WTC11 (cell line): ENCODE measurements around the gene AKAP9. TPM values are rescaled to one million over a fixed set of nuclear protein-coding genes. Genes with fewer than 3 reads are reported as not detected.
"Not testable (repeated sequence)": the region's sequence is repeated elsewhere in the genome, so short reads cannot be mapped to it uniquely, and the experiment has no call there.

Experiments used
- ATAC-seq: fragments of 200-7000 bp; cut with Tn5 transposase; 2 replicates; pipeline ENCODE4 v1.10.0; 2021; ENCODE audit warnings: mild to moderate bottlenecking, moderate library complexity
- CTCF ChIA-PET: fragments of 300-600 bp; sonication (Branson Sonifier 250); formaldehyde crosslinking; loops from one replicate; lab custom pipeline; 2021; ENCODE audit warnings: antibody characterized with exemption; lab: Charles Lee
- POLR2A ChIA-PET: fragments of 350-600 bp; sonication (Branson Sonifier 250); formaldehyde crosslinking; loops from one replicate; lab custom pipeline; 2021; ENCODE audit warnings: antibody characterized with exemption; lab: Charles Lee
- DNase-seq: peaks from one replicate; pipeline ENCODE4 v3.0.0; 2021; ENCODE audit warnings: low spot score
- H3K27ac Mint-ChIP-seq: 2 replicates; pipeline ENCODE4 v1.8.0; 2021; ENCODE audit warnings: mixed read lengths
- H3K27me3 Mint-ChIP-seq: 2 replicates; pipeline ENCODE4 v1.8.0; 2021; ENCODE audit warnings: low read depth, mild to moderate bottlenecking, moderate library complexity, mixed read lengths
- H3K36me3 Mint-ChIP-seq: 2 replicates; pipeline ENCODE4 v1.8.0; 2021; ENCODE audit warnings: mixed read lengths
- H3K4me1 Mint-ChIP-seq: 2 replicates; pipeline ENCODE4 v1.8.0; 2022; ENCODE audit warnings: mixed read lengths
- H3K4me3 Mint-ChIP-seq: 2 replicates; pipeline ENCODE4 v1.8.0; 2021; ENCODE audit warnings: mild to moderate bottlenecking, moderate library complexity, mixed read lengths
- H3K9me3 Mint-ChIP-seq: 2 replicates; pipeline ENCODE4 v1.8.0; 2021; ENCODE audit warnings: mixed read lengths
- ATF3 ChIP-seq: sonication (generic); formaldehyde crosslinking; conservative IDR thresholded peaks from 2 replicates; pipeline ENCODE4 v1.8.1; 2022; ENCODE audit warnings: mild to moderate bottlenecking, missing genetic modification reagents
- CDX4 ChIP-seq: fragments of 250-450 bp; sonication (Bioruptor Pico); IDR thresholded peaks from 2 replicates; pipeline ENCODE4 v1.9.0; 2021; ENCODE audit warnings: moderate library complexity, mild to moderate bottlenecking, inconsistent platforms, borderline replicate concordance
- E2F1 ChIP-seq: sonication (generic); formaldehyde crosslinking; IDR thresholded peaks from 2 replicates; pipeline ENCODE4 v1.8.0; 2022; ENCODE audit warnings: mild to moderate bottlenecking, missing genetic modification reagents
- E2F4 ChIP-seq: sonication (generic); formaldehyde crosslinking; IDR thresholded peaks from 2 replicates; pipeline ENCODE4 v1.8.1; 2022; ENCODE audit warnings: low read depth, mild to moderate bottlenecking, moderate library complexity, missing genetic modification reagents, borderline replicate concordance
- ESRRA ChIP-seq: sonication (generic); formaldehyde crosslinking; IDR thresholded peaks from 2 replicates; pipeline ENCODE4 v1.8.1; 2022; ENCODE audit warnings: mild to moderate bottlenecking, missing genetic modification reagents, borderline replicate concordance
- FOXP4 ChIP-seq: sonication (generic); formaldehyde crosslinking; IDR thresholded peaks from 2 replicates; pipeline ENCODE4 v1.8.0; 2022; ENCODE audit warnings: mild to moderate bottlenecking, missing genetic modification reagents
- HMGA2 ChIP-seq: fragments of 250-450 bp; sonication (Bioruptor Pico); IDR thresholded peaks from 2 replicates; pipeline ENCODE4 v1.4.0; 2021; ENCODE audit warnings: mild to moderate bottlenecking, moderate library complexity
- KAT7 ChIP-seq: sonication (generic); formaldehyde crosslinking; IDR thresholded peaks from 2 replicates; pipeline ENCODE4 v1.8.1; 2023; ENCODE audit warnings: missing genetic modification reagents, mild to moderate bottlenecking, borderline replicate concordance
- MYBL2 ChIP-seq: sonication (generic); formaldehyde crosslinking; IDR thresholded peaks from 2 replicates; pipeline ENCODE4 v1.8.1; 2023; ENCODE audit warnings: mild to moderate bottlenecking, moderate library complexity, missing genetic modification reagents
- RORB ChIP-seq: fragments of 250-450 bp; sonication (Bioruptor Pico); IDR thresholded peaks from 2 replicates; pipeline ENCODE4 v1.9.0; 2021; ENCODE audit warnings: mild to moderate bottlenecking
- USF2 ChIP-seq: sonication (generic); formaldehyde crosslinking; IDR thresholded peaks from 2 replicates; pipeline ENCODE4 v1.8.1; 2023; ENCODE audit warnings: mild to moderate bottlenecking, missing genetic modification reagents, moderate library complexity
- ZBTB43 ChIP-seq: sonication (generic); formaldehyde crosslinking; IDR thresholded peaks from 2 replicates; pipeline ENCODE4 v1.8.1; 2023; ENCODE audit warnings: mild to moderate bottlenecking, missing genetic modification reagents
- ZNF281 ChIP-seq: sonication (generic); formaldehyde crosslinking; IDR thresholded peaks from 2 replicates; pipeline ENCODE4 v1.8.0; 2023; ENCODE audit warnings: mild to moderate bottlenecking, missing genetic modification reagents
- ZNF671 ChIP-seq: fragments of 250-450 bp; sonication (Bioruptor Pico); IDR thresholded peaks from 2 replicates; pipeline ENCODE4 v1.8.0; 2021; ENCODE audit warnings: mild to moderate bottlenecking
- total RNA-seq: library from RNA; stranded (reverse); gene quantifications from 3 replicates; pipeline ENCODE4 v1.2.3, GENCODE V29; 2021

The AKAP9 gene
- total RNA-seq, 1 experiment from 2014 or later, result 35.2 TPM

GRCh38 chr7:92025260-92025659 lies 84.6 kb downstream of the AKAP9 start:
- Mint-ChIP-seq H3K27ac (no peak overlapping the region), H3K9me3 (peaks cover 18% of the 10 kb centered on the region), H3K27me3 (no peaks in the 10 kb centered on the region), H3K4me1 (peaks cover under 1% of the 10 kb centered on the region; the same call in 1 of the 2 replicates), H3K36me3 (peaks cover 48% of the 10 kb centered on the region), H3K4me3 (no peak overlapping the region)
- ChIA-PET POLR2A (no interaction called here), CTCF (no interaction called here)
- TF ChIP-seq E2F1 (CRISPR knock-in tag) (no peak), FOXP4 (CRISPR knock-in tag) (no peak), CDX4 (CRISPR knock-in tag) (no peak), USF2 (CRISPR knock-in tag) (no peak), MYBL2 (CRISPR knock-in tag) (no peak), ATF3 (CRISPR knock-in tag) (no peak), E2F4 (CRISPR knock-in tag) (no peak)
- ATAC-seq (no peak), DNase-seq (no peak)

GRCh38 chr7:92026635-92027034 lies 86.0 kb downstream of the AKAP9 start:
- ATAC-seq, POLR2A ChIA-PET: not testable (repeated sequence)
- H3K9me3 Mint-ChIP-seq, result peaks cover 18% of the 10 kb centered on the region

GRCh38 chr7:92027128-92027527 lies 86.5 kb downstream of the AKAP9 start:
- H3K4me3 Mint-ChIP-seq, H3K27me3 Mint-ChIP-seq, ATAC-seq, H3K4me1 Mint-ChIP-seq, CTCF ChIA-PET, POLR2A ChIA-PET, DNase-seq, H3K27ac Mint-ChIP-seq: not testable (repeated sequence)
- H3K36me3 Mint-ChIP-seq, result peaks cover 44% of the 10 kb centered on the region
- peaks cover 18% of the 10 kb centered on the region for H3K9me3 Mint-ChIP-seq

More at GRCh38 chr7:92026635-92027034, 86.0 kb downstream of the AKAP9 start:
- H3K4me3 Mint-ChIP-seq, H3K27me3 Mint-ChIP-seq, H3K27ac Mint-ChIP-seq, DNase-seq, CTCF ChIA-PET, H3K4me1 Mint-ChIP-seq: not testable (repeated sequence)
- H3K36me3 Mint-ChIP-seq, result peaks cover 48% of the 10 kb centered on the region

GRCh38 chr7:92028226-92028625 lies 87.6 kb downstream of the AKAP9 start:
- DNase-seq (no peak), ATAC-seq (no peak)
- H3K36me3 Mint-ChIP-seq, result peaks cover 37% of the 10 kb centered on the region
- CTCF ChIA-PET, result no interaction called here
- no peak overlapping the region for H3K27ac Mint-ChIP-seq
- H3K9me3 Mint-ChIP-seq, result peaks cover 18% of the 10 kb centered on the region
- H3K4me3 Mint-ChIP-seq, result no peak overlapping the region
- H3K4me1 Mint-ChIP-seq, result no peaks in the 10 kb centered on the region
- POLR2A ChIA-PET, result no interaction called here
- no peaks in the 10 kb centered on the region for H3K27me3 Mint-ChIP-seq
- TF ChIP-seq ZNF671 (CRISPR knock-in tag), result no peak
- TF ChIP-seq HMGA2 (CRISPR knock-in tag), result no peak
- TF ChIP-seq ESRRA (CRISPR knock-in tag), result no peak
- no peak for TF ChIP-seq ZNF281 (CRISPR knock-in tag)
- TF ChIP-seq E2F1 (CRISPR knock-in tag), result no peak
- TF ChIP-seq KAT7 (CRISPR knock-in tag), result no peak
- TF ChIP-seq RORB (CRISPR knock-in tag), result no peak
- no peak for TF ChIP-seq ZBTB43 (CRISPR knock-in tag)
